Heart left ventricle (tissue), 13 donors: ENCODE measurements around the gene TMEM258.

ENCODE experiments used
- CTCF ChIP-seq, 12 donors: fragments of 200-600 bp; sonication (generic) in 4 of 12; IDR thresholded peaks; one replicate each; pipeline versions ENCODE4 v1.5.0 to v1.8.0; 2018 to 2022; ENCODE audit warnings: antibody characterized with exemption in 12 of 12, mild to moderate bottlenecking in 5 of 12
- POLR2A ChIP-seq, 2 donors: fragments of 450-650 bp; IDR thresholded peaks; one replicate each; pipeline ENCODE4 v1.6.1; 2017; ENCODE audit warnings: antibody characterized with exemption in 2 of 2, mild to moderate bottlenecking in 2 of 2, moderate library complexity in 2 of 2
- donor health status: ischemic (EF 13 %, LVEDD 7.1; RV severe dilation, severe dysfunction).
- donor health status: DM: no; HTN: yes; CAD: no.
- donor health status: DM: no; HTN: no; CAD: no.
- donor health status: ischemic (EF 25% LVEDD 6.9; RV normal size, moderate dysfunction).
- donor health status: ischemic (EF 25% LVEDD 5.7; RV mildly dilated, moderate dysfunction).
- donor health status: ischemic (EF 35%, LVEDD 5.7; RV mildly dilated, moderate dysfunction).
- donor health status: nonischemic (EF 11% LVEDD 7.7; RV severe dilation, severe dysfunction).
- donor health status: DM: yes; HTN: yes; CAD: no.
- donor health status: PGD.
- donor health status: ischemic (EF 29% LVEDD 5.4; RV normal size, mild dysfunction).
- donor health status: nonischemic (EF 23%, LVEDD 6.1; RV moderate dilation, normal function).

DNA sequence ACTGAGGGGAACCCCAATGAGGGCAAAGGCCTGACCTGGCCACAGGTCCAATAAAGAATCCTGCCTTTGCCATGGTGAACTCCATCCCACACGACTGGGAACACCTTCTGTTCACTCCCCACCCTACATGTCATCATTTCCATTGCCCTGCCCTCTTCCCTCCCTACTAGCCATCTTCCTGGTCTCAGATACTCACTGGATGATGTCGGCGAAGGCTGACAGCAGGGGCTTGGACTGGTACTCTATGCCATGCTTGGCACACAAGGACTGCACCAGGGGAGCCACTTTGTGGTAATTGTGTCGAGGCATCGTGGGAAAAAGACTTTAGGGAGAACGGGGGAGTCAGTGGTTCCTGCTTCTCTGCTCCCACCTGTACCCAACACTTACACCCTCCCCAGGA lies 10.2 kb upstream of the TMEM258 start:
- TF ChIP-seq CTCF (IDR thresholded peaks at IDR 0.05) (no peak), POLR2A (IDR thresholded peaks at IDR 0.05) (no peak)
